Omental fat pad (tissue), 4 donors: ENCODE results near the gene PLA2G4D. TPM values are rescaled to one million over a fixed set of nuclear protein-coding genes. Genes with fewer than 3 reads are reported as not detected.
"Not testable (repeated sequence)": the region's sequence is repeated elsewhere in the genome, so short reads cannot be mapped to it uniquely, and the experiment has no call there.

Experiments
- ATAC-seq: fragments of 150-250 bp; one replicate; pipeline ENCODE4 v1.9.1; 2016; ENCODE audit warnings: mild to moderate bottlenecking, moderate library complexity; ENCODE audit not compliant: low FRiP score
- DNase-seq: peaks from one replicate; pipeline ENCODE4 v3.0.0-alpha.2; 2019; ENCODE audit warnings: low spot score
- CTCF ChIP-seq, 3 donors: fragments of 450-650 bp; IDR thresholded peaks; one replicate each; pipeline ENCODE4 v1.5.1; 2016 to 2017; ENCODE audit warnings: antibody characterized with exemption in 3 of 3, mild to moderate bottlenecking in 3 of 3, moderate library complexity in 2 of 3
- total RNA-seq, 4 donors: library from RNA; depleted of rRNA; stranded (reverse); fragments of >200 nt; gene quantifications; one replicate each; pipeline ENCODE4 v1.1.0, GENCODE V29; 2016

PLA2G4D gene
- total RNA-seq, 4 donors from 2014 or later: 0.09 TPM; not detected in 3

GRCh38 chr15:42102646-42103235, 8.4 kb upstream of the PLA2G4D start:
- DNase-seq (no peak), ATAC-seq (peak; percentile 7)
- no peak for TF ChIP-seq CTCF (IDR thresholded peaks at IDR 0.05)

GRCh38 chr15:42101861-42102260, 7.5 kb upstream of the PLA2G4D start:
- ATAC-seq: no peak
- no peak for DNase-seq
- TF ChIP-seq CTCF (IDR thresholded peaks at IDR 0.05): no peak

DNA sequence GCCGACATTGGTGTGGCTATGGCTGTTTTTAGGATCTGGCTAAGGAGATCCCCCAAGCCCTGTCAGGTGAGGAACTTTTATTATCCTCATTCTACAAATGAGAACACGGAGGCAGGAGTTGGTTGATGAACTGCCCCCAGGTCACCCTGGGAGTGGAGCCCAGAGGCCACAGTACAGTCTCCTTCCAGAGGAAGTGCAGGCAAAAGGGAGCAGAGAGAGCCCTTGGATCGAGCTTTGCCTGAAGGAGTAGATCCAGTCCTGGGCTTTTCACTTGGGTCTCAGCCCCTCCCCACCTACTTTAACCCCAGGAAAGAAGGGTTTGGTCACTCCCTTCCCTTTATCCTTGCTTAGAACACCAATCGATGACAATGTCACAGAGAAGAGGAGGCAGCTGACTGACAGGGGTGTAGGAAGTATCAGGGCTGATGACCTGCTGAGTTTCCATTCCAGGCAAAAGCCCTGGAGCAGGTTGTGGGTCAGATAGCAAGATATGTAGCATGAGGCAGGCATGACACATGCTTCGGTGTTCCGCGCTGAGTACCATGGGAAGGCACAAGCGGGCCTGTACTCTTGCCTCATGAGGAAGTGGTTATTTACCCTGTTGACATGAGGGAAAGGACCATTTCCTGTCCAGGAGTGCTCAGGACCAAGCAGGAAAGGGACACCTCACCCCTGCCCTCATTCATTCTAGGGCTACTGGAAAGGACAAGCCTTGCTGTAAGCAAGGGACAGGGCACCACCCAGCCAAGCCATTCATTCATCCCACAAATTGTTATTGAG, 5.8 kb upstream of the PLA2G4D start:
- no peak for ATAC-seq
- DNase-seq: no peak
- TF ChIP-seq CTCF (IDR thresholded peaks at IDR 0.05): no peak

GRCh38 chr15:42097018-42097417, 2.7 kb upstream of the PLA2G4D start:
- TF ChIP-seq CTCF (IDR thresholded peaks at IDR 0.05): no peak
- no peak for DNase-seq
- no peak for ATAC-seq

DNA sequence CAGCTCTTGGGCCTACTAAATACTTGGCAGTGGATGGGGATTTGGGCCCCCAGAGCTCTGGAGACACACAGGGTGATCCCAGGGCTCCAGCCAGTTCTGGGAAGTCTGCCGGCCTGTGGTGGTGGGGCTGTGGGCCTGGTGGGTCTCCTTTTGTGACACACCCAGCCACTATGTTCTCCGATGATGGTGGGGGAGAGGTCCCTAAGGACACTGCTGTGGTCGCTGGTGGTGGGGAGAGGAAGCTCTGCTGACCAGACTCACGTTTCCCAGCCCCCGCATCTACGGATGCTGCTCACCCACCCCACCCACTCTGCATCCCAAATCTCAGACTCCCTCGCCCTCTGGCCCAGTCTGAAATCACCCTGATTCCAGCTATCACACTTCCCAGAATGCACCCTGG, 396 bp downstream of the PLA2G4D start:
- no peak for ATAC-seq
- no peak for TF ChIP-seq CTCF (IDR thresholded peaks at IDR 0.05)
- DNase-seq: no peak

- no peak for DNase-seq
- no peak for ATAC-seq
- TF ChIP-seq CTCF (IDR thresholded peaks at IDR 0.05): no peak
These were observed 1.7 kb downstream of the PLA2G4D start for GRCh38 chr15:42092398-42093318.

GRCh38 chr15:42091753-42092397, 2.5 kb downstream of the PLA2G4D start:
- not testable (repeated sequence) for DNase-seq, ATAC-seq
